HG03565 (cell line): ENCODE results near the gene N4BP3.

Experiments used
- ATAC-seq: cut with Tn5 transposase; IDR thresholded peaks from one replicate; pipeline ENCODE4 v1.9.1; 2021; ENCODE audit warnings: mild to moderate bottlenecking, moderate library complexity; ENCODE audit not compliant: unreplicated experiment

The N4BP3 gene

DNA sequence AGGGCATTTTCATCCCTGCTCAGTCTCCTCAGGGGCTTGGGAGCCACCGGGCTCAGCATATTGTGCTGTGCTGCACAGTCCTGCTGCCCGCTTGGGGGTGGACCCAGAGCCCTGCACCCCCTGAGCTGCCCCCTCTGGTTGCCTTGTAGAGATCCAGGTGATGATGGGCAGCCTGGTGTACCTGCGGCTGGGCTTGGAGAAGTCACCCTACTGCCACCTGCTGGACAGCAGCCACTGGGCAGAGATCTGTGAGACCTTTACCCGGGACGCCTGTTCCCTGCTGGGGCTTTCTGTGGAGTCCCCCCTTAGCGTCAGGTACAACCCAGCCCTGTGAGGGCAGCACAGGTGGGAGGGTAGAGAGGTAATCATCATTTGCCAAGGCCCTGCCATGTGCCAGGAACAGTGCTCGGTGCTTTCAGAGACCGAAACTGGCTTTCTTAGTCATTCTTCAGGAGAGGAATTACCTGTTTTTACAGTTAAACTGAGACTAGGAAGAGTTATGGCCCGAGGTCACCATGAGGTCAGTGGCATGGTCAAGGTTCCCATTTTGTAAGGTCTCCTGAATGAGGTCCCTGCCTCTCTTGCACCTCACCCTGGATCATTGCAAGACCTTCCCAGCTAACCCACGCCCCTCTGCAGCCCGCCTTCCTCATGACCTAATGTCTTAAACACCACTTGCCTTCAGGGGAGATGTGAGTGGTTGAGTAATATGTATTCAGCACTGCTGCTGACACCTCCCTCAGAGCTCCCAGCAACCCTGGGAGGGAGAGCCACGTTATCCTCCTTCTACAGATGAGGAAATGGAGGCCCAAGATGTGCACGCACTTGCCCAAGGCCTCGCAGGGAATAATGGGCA is 32.9 kb downstream of the N4BP3 start:
- no peak for ATAC-seq

DNA sequence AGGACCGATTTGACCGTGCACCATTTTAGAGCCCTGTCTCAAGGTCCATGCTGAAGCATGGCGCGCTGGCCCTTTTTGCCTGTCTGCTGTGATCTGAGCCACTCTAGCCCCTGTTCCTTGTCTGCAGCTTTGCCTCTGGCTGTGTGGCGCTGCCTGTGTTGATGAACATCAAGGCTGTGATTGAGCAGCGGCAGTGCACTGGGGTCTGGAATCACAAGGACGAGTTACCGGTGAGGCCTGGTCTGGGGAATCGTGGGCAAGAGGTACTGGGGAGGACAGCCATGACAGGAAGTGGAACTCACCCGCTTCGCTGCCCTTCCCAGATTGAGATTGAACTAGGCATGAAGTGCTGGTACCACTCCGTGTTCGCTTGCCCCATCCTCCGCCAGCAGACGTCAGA is 34.1 kb downstream of the N4BP3 start:
- no peak for ATAC-seq

DNA sequence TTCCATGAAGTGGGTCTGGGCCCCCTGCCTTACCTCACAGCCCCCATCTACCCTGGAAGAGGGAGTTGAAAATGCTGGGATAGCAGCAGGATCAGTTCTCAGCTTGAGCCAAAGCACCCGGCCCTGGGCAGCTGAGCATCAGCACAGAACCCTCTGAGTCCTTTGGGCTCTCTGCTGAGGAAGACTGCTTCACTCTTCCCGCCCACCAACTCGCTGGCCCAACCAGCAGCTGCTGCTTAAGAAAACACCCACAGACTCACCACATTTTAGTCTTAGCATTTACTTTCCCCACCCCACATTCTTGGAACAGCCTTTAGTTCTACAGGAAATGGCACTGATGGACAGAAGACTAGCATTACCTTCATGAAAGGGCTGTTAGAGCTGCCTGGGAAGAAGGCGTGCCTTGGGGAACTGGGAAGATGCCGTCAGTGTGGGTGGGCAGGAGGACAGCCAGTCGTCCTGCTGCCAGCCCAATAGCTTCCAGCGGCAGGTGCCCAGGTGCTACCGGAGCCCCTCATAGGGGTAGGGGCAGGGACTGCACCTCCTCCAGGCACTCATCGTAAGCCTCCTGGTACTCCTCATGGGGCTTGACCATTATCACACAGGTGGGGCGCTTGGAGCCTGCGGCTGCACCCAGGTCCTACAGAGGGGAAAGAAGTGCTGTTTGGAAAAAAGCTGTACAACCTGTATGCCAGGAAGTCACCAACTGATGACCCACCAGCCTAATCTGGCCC is 36.0 kb downstream of the N4BP3 start:
- no peak for ATAC-seq

DNA sequence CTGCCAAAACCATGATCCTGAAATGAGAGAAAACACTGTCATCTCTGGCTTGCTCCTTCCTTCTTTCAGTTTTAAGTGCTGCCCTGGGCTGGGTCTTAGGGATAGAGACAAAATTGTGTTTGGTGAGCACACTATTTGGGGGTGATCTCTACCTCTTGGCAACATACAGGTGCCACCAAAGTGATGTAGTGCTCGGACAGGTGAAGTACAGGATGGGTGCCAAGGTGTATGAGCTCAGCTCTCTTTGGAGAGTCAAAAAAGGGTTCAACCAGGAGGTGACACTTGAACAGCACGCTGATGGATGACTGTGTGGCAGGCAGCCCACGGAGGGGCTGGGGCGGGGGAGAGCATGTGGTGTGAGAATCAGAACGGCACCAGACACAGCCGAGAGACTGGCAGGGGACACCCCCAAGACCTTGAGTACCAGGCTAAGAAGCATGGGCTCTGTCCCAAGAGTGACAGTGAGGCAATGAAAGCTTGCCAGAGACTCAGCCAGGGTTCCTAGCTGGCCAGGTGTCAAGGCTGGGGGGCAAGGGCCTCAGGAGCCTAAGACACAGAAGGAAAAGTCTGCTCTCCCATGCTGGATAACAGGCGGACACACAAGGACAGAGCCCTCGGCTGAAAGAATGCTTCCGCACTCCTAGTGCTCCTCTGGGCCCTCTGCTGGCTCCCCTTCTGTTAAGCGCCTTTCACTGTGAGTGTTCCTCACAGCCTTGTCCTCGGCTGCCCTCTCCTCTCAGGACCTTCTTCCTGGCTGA is 37.8 kb downstream of the N4BP3 start:
- ATAC-seq: no peak

DNA sequence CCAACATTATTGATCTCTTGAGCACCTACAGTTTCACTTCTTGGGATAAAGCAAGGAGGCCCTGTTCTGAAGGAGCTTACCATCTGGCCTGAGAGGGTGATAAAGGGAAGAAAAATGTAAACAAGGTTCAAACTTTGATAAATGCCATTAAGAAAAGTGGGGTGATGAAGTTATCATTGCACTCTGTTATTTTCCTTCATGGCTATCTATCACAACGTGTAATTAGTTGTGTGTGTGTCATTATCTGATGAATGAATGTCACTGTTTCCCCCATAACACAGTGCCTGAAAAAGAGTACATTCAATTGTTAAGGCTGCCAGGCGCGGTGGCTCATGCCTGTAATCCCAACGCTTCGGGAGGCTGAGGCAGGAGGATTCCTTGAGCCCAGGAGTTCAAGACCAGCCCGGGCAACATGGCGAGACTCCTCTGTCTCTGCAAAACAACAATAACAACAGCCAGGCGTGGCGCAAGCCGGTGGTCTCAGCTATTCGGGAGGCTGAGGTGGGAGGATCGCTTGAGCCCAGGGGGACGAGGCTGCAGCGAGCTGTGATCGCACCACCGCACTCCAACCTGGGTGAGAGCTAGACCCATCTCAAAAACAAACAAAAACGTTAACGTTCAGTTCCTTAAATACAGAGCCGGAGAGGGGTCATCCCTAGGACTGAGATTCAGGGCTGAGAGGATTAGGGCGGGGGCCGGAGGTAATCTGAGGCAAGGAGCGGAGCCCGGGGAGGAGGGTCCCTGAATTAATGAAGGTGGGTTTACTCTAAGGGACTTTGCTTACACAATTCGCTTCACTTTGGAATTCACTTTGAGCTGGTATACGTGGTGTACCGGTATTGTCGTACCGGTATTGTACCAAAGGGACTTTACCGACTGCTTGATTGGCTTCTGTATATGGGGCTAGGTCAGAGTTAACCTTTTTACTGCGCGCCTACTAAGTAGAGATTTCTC is 39.4 kb downstream of the N4BP3 start:
- ATAC-seq: no peak

DNA sequence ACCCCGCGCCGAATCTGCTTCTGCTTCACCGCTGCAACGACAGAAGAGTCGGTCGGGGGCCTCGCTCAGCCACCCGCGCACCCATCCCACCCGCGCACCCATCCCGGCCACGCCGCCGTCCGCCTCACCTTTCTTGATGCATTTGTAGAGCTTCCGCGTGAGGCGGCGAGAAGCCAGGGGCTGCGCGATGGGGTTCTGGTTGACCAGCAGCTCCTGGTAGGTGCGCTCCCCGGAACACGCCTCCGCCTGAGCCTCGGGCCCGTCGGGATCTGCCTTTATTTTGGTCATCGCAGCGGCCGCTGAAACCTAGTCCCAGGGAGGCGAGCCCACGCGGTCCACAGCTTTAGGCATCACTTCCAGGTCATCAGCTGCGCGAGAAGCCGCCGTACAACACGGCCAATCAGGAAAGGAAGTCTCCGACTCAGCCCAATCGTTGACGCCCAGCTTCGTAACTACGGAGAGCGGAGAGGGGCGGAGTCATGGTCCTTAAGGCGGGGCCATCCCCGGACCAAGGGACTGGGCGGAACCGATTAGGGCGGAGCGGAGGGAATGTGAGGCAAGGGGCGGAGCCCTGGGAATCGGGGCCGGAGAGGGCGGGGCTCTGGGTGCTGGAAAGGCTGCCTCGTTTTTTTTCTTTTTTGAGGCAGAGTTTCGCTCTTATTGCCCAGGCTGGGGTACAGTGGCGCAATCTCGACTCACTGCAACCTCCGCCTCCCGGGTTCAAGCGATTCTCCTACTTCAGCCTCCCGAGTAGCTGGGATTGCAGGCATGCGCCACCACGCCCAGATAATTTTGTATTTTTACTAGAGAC is 40.4 kb downstream of the N4BP3 start, which contains the start of gene NHP2:
Gene NHP2, minus strand, starts transcription at position 356 of the 811 bp plus-strand sequence. Its CDS starts 68 bp downstream, at position 288.
- peak; percentile 98 for ATAC-seq

DNA sequence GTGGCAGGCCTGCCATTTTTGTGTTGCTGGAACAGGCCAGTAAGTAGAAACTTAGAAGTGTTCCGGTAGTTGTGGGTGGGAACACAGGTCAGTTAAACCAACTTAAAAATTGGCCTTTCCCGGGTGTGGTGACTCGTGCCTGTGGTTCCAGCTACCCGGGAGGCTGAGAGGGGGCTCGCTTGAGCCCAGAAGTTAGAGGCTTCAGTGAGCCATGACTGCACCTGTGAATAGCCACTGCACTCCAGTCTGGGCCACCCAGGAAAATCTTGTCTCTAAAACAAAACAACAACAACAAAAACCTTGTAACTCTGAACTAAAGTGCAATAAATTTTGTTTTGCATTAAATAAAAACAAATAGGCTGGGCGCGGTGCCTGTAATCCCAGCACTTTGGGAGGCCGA is 41.7 kb downstream of the N4BP3 start:
- ATAC-seq: no peak

DNA sequence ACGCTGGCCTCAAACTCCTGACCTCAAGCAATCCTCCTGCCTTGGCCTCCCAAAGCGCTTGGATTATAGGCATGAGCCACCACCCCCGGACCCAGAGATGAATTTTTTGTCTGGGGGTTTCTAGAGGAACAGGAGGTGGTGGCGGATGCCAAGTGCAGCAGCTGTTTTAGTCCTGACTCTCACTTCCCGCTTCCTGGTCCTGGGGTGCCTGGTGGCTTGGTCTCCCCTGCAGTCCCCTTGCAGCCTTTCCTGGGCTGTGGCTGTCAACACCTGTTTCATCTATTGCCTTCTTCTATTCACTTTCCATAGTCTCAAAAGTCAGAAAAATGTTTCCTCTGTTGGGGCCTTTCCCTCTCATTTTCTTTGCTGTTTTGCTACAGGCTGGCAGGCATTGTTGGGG is 46.8 kb downstream of the N4BP3 start:
- no peak for ATAC-seq

DNA sequence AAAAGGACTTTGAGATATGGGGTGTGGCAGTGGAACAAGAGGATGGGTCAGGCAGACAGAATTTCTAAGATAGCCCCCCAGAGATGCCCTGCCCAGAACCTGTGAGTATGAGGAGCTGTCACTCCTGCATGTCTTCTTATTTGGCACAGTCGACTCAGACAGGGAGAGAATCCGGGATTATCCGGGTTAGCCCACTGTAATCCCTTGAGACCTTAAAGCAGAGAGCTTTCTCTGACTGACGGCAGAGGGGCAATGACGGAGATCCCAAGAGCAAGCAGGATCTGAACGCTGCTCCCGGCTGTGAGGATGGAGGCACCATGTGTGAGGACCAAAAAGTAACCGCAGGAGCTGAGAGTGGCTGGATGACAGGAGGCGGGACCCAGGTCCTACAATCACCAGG is 49.1 kb downstream of the N4BP3 start:
- ATAC-seq: no peak

DNA sequence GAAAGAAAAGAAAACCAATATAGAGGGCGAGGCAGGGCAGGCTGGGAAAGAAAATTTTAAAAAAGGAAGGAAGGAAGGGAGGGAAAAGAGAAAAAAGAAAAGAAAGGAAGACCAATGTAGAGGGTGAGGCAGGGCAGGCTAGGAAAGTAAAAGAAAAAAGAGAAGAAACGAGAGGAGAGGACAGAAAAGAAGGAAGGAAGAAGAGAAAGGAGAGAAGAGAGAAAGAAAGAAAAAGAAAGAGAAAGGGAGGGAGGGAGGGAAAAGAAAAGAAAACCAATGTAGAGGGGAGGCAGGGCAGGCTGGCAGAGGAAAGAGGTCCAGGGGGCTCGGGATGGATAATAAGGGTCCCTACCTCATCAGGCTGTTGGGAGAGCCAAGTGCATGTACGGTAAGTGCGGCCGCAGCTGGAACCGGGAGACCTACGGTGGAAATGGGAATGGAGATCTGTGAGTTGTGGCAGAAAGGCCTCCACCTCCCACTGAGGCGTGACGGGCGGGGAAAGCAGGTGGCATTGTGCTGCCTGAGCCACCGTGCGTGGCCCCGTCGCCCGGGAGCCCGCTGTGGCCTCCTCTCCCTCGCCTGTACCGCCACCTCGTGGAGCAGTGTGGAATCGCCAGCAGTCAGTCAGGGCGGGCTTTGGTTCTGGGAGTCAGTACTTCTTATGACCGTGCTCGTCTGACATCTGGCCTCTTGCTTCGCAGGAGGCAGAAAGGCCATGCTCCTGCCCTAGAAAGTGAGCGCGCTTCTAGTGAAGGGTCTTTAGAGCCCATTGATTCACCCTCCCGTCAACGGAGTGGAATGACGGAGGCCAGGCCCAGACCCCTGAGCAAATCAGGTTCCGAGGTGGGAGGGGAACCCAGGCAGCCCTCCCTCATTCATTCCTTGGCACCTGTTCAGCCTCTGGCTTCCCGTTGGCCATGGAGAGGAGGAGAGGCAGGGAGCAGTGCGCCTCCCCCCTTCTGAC is 50.7 kb downstream of the N4BP3 start:
- peak; percentile 75 for ATAC-seq

DNA sequence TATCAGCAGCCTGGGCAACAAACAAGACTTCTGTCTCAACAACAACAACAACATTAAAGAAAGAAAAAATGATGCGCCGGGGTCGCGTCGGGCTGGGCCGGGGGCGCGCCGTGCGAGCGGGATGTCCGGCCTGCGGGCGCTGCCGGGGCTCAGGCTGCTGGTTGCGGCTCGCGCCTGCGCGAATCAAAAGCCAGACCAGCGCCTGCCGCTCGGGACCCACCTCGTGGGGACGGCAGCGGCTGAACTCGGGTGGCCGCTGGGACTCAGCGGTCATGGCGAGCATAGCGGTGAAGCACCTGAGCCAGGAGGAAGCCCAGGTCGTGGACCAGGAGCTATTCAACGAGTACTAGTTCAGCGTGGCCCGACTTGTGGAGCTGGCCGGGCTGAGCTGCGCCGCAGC is 52.2 kb downstream of the N4BP3 start:
- no peak for ATAC-seq

DNA sequence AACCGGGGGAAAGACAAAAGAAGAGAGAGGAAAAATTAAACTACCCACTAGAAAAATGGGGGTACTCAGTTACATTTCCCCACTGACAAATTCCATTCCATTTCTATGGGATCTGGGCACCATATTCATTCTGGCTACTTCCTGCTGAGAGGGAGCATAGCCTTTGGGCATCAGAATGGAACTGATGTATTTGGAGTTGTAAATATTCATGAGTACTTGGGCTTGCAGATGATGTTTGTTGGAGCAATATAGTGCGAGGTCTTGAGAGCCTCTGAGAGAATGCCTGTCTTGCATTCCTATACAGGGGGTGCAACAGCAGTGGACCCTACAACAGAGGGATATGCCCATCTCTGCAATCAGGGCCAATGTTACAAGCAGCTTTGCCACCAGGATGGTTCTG is 57.1 kb downstream of the N4BP3 start:
- ATAC-seq: no peak

DNA sequence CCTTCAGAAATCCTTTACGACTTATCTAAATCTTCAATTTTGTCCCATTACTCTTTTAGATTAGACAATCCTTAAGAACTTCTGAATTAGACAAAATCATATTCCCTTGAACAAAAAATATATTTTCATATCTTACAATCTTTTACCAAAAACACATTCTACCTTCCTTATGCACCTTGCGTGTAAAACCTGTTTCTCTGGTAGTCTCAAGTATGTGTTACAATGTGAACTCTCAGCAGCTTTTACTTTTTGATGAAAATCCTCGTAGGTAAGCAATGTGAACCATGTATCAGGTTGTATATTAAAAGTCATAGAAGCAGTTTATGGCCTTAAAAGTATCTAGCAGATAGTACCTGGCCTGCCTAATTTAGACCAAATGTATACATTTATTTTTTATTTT is 61.1 kb downstream of the N4BP3 start:
- ATAC-seq: no peak
